ENCODE results near the gene SMOC2.

Gene SMOC2

GRCh38 chr6:168497381-168497780 is 56.4 kb downstream of the SMOC2 start (continued):
- no peak for TF ChIP-seq ZSCAN30 (tag by site-specific recombination; IDR thresholded peaks at IDR 0.05)
- TF ChIP-seq SCRT1 (tag by site-specific recombination; IDR thresholded peaks at IDR 0.05; ENCODE audit: borderline replicate concordance): no peak
- TF ChIP-seq ZBTB48 (tag by site-specific recombination; IDR thresholded peaks at IDR 0.05): no peak
- TF ChIP-seq ZBTB20 (tag by site-specific recombination; IDR thresholded peaks at IDR 0.05): no peak
- no peak for TF ChIP-seq ZNF529 (tag by site-specific recombination; IDR thresholded peaks at IDR 0.05; ENCODE audit: insufficient replicate concordance)
- TF ChIP-seq ZNF274 (IDR thresholded peaks at IDR 0.05; ENCODE audit: low read length): no peak
- TF ChIP-seq ZNF274 (tag by site-specific recombination; IDR thresholded peaks at IDR 0.05; ENCODE audit: borderline replicate concordance): no peak
- TF ChIP-seq ZNF704 (tag by site-specific recombination; IDR thresholded peaks at IDR 0.05): no peak
- no peak for TF ChIP-seq ZNF398 (tag by site-specific recombination; IDR thresholded peaks at IDR 0.05)

GRCh38 chr6:168498161-168498843 is 57.3 kb downstream of the SMOC2 start:
- H3K4me1 ChIP-seq (ENCODE audit: control insufficient read depth, insufficient read depth, low read length): no peaks in the 10 kb centered on the region
- CTCF ChIA-PET: no interaction called here
- no peak overlapping the region for H3K4me3 ChIP-seq (ENCODE audit: low read depth, low read length)
- H3K27ac ChIP-seq (ENCODE audit: extremely low read depth, low read depth, low read length): no peak overlapping the region
- TF ChIP-seq ZNF132 (tag by site-specific recombination; IDR thresholded peaks at IDR 0.05; ENCODE audit: borderline replicate concordance) (no peak), GLIS1 (tag by site-specific recombination; IDR thresholded peaks at IDR 0.05) (no peak), ZNF311 (tag by site-specific recombination; IDR thresholded peaks at IDR 0.05; ENCODE audit: borderline replicate concordance) (no peak), MZF1 (tag by site-specific recombination; IDR thresholded peaks at IDR 0.05; ENCODE audit: borderline replicate concordance) (no peak), ZSCAN5A (tag by site-specific recombination; IDR thresholded peaks at IDR 0.05) (no peak), ZNF48 (tag by site-specific recombination; IDR thresholded peaks at IDR 0.05) (no peak), YY1 (tag by site-specific recombination; IDR thresholded peaks at IDR 0.05) (no peak), GLI2 (tag by site-specific recombination; IDR thresholded peaks at IDR 0.05; ENCODE audit: borderline replicate concordance, low read depth) (no peak), ZNF350 (tag by site-specific recombination; IDR thresholded peaks at IDR 0.05) (no peak), ZNF837 (tag by site-specific recombination; IDR thresholded peaks at IDR 0.05) (no peak), ZIC2 (tag by site-specific recombination; IDR thresholded peaks at IDR 0.05) (no peak), ZBTB49 (tag by site-specific recombination; IDR thresholded peaks at IDR 0.05; ENCODE audit: low read depth) (no peak), ZNF558 (tag by site-specific recombination; IDR thresholded peaks at IDR 0.05) (no peak), KLF17 (tag by site-specific recombination; IDR thresholded peaks at IDR 0.05) (no peak), PRDM1 (tag by site-specific recombination; IDR thresholded peaks at IDR 0.05) (no peak), ZBTB11 (tag by site-specific recombination; conservative IDR thresholded peaks at IDR 0.05; ENCODE audit: low read depth) (no peak)
- no peaks in the 10 kb centered on the region for H3K36me3 ChIP-seq (ENCODE audit: control insufficient read depth in 2 of 2, insufficient read depth in 1 of 2, low read length in 2 of 2)
- POLR2A ChIA-PET: no interaction called here
- H3K9me3 ChIP-seq (ENCODE audit: control insufficient read depth, insufficient read depth, low read depth, low read length): no peaks in the 10 kb centered on the region

All from HEK293 (cell line).